ENCODE results near the gene MAGI2. TPM values are rescaled to one million over a fixed set of nuclear protein-coding genes. Genes with fewer than 3 reads are reported as not detected.
A peak's percentile ranks its signal among the peaks of the same experiment; 100 is the strongest.

MAGI2 gene
- total RNA-seq, 1 experiment from 2014 or later: 14.3 TPM

DNA sequence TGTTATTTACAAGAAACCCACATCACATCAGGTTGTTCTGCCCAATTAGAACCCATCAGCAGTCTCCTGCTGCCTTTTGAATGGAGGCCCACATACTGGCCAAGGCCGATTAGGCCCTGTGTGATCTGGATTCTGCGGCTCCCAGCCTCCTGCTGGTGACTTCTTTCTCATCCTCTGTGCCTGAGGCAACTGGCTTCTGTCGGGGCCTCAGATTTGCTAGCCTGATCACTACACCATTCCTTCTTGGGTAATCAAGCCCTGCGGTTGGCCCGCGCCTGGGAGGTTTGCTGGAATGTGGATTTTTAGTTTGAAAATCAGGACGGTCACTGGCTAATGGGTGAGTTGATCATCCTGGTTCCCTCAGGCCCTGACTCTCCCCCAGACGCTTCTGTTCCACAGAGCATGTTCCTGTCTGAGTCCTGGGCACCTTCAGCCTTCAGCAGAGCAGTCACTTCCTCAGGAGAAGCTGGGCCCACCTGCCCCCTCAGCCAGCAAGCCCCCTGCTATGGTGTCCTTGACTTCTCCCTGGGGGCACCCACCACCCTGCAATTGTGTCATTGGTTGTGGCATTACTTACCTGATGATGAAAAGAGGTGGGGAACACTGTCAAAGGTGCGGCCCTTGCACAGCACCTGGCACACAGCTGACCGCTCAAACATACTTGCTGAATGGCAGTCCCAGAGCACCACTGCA lies 1447.3 kb downstream of the MAGI2 start:
- Histone ChIP-seq H4K5ac (ENCODE audit: insufficient read length, low read depth, low read length) (no peak overlapping the region), H3K23ac (ENCODE audit: insufficient read length, low read depth, low read length) (no peak overlapping the region), H2BK20ac (ENCODE audit: low read depth, low read length, poor library complexity, severe bottlenecking) (no peak overlapping the region), H3K4ac (ENCODE audit: low read depth, low read length) (no peak overlapping the region), H3K9me3 (ENCODE audit: control insufficient read depth, low read depth, low read length) (no peaks in the 10 kb centered on the region), H3K9ac (ENCODE audit: extremely low read depth, insufficient read length, low read length) (no peak overlapping the region), H2BK5ac (ENCODE audit: insufficient read length, low read length) (no peak overlapping the region), H2BK120ac (ENCODE audit: low read depth, low read length, poor library complexity, severe bottlenecking) (no peak overlapping the region), H3K23me2 (ENCODE audit: insufficient read length, low read depth, low read length, poor library complexity, severe bottlenecking) (no peaks in the 10 kb centered on the region), H3K56ac (ENCODE audit: insufficient read length, low read depth, low read length) (no peak overlapping the region), H3K4me2 (ENCODE audit: insufficient read depth, insufficient read length, low read length) (no peak overlapping the region), H4K20me1 (ENCODE audit: control insufficient read depth, insufficient read depth, insufficient read length) (no peaks in the 10 kb centered on the region), H4K8ac (replicated peaks; ENCODE audit: insufficient read length, low read depth, low read length) (no peak overlapping the region), H3K79me1 (ENCODE audit: insufficient read depth, low read depth, low read length, poor library complexity, severe bottlenecking) (no peaks in the 10 kb centered on the region), H2BK12ac (ENCODE audit: insufficient read length, low read depth, low read length) (no peak overlapping the region), H2AK5ac (ENCODE audit: insufficient read length, low read length) (no peak overlapping the region), H4K91ac (ENCODE audit: insufficient read length, low read depth, low read length) (no peak overlapping the region), H3K18ac (ENCODE audit: insufficient read length, low read depth, low read length) (no peak overlapping the region), H3K27ac (ENCODE audit: insufficient read length, low read depth, low read length) (no peak overlapping the region), H3K4me1 (ENCODE audit: insufficient read depth, low read length) (no peaks in the 10 kb centered on the region), H3K27me3 (ENCODE audit: insufficient read depth, low read length) (no peaks in the 10 kb centered on the region), H2BK15ac (ENCODE audit: low read depth, low read length) (no peak overlapping the region), H2AFZ (ENCODE audit: low read length) (no peak overlapping the region), H3K14ac (ENCODE audit: insufficient read depth, low read length) (no peak overlapping the region), H3K79me2 (ENCODE audit: insufficient read depth, low read length) (no peaks in the 10 kb centered on the region), H3T11ph (ENCODE audit: low read length) (no peak overlapping the region)
- peak; percentile 69 for DNase-seq
- H3K4me1 Mint-ChIP-seq: no peaks in the 10 kb centered on the region
- TF ChIP-seq, protein P1, sequence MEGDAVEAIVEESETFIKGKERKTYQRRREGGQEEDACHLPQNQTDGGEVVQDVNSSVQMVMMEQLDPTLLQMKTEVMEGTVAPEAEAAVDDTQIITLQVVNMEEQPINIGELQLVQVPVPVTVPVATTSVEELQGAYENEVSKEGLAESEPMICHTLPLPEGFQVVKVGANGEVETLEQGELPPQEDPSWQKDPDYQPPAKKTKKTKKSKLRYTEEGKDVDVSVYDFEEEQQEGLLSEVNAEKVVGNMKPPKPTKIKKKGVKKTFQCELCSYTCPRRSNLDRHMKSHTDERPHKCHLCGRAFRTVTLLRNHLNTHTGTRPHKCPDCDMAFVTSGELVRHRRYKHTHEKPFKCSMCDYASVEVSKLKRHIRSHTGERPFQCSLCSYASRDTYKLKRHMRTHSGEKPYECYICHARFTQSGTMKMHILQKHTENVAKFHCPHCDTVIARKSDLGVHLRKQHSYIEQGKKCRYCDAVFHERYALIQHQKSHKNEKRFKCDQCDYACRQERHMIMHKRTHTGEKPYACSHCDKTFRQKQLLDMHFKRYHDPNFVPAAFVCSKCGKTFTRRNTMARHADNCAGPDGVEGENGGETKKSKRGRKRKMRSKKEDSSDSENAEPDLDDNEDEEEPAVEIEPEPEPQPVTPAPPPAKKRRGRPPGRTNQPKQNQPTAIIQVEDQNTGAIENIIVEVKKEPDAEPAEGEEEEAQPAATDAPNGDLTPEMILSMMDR (conservative IDR thresholded peaks at IDR 0.05): peak; percentile 36; the same call in 1 of the 3 replicates
- H3K9me3 Mint-ChIP-seq: no peaks in the 10 kb centered on the region
- H3K4me3 Mint-ChIP-seq: no peak overlapping the region
- no peaks in the 10 kb centered on the region for H3K27me3 Mint-ChIP-seq (ENCODE audit: low read depth)
- no peaks in the 10 kb centered on the region for H3K36me3 Mint-ChIP-seq (ENCODE audit: insufficient read depth in 1 of 3, low read depth in 3 of 3)
- H3K27ac Mint-ChIP-seq: no peak overlapping the region; a peak in 1 of 7 replicates
- WGBS (ENCODE audit: extremely low coverage, insufficient read length, low lambda C conversion rate): no CpG with 5 or more reads among the region's 10 CpGs
